GM12875 (cell line): ENCODE data around the gene DRD1.
A peak's percentile ranks its signal among the peaks of the same experiment; 100 is the strongest.

Experiments
- H3K4me3 ChIP-seq: one replicate; pipeline ENCODE4 v1.5.1; 2011; ENCODE audit warnings: low read depth, low read length, control low read depth
- CTCF ChIP-seq: IDR thresholded peaks from 2 replicates; pipeline ENCODE4 v1.5.1; 2011; ENCODE audit warnings: low read depth, mild to moderate bottlenecking, control low read depth, inconsistent platforms, low read length, moderate library complexity, borderline replicate concordance; ENCODE audit not compliant: insufficient read depth

The DRD1 gene

GRCh38 chr5:175478008-175478383 lies 34.0 kb upstream of the DRD1 start:
- H3K4me3 ChIP-seq = peak overlapping the region; percentile 93
- TF ChIP-seq CTCF = no peak

GRCh38 chr5:175477440-175477839 lies 33.5 kb upstream of the DRD1 start:
- no peak for TF ChIP-seq CTCF
- H3K4me3 ChIP-seq = no peak overlapping the region

GRCh38 chr5:175475248-175475647 lies 31.3 kb upstream of the DRD1 start:
- no peak overlapping the region for H3K4me3 ChIP-seq
- TF ChIP-seq CTCF = no peak

- TF ChIP-seq CTCF = no peak
- no peak overlapping the region for H3K4me3 ChIP-seq
Measured at GRCh38 chr5:175472378-175472777, 28.4 kb upstream of the DRD1 start.

- no peak overlapping the region for H3K4me3 ChIP-seq
- TF ChIP-seq CTCF = no peak
Measured at GRCh38 chr5:175471628-175472027, 27.6 kb upstream of the DRD1 start.

- TF ChIP-seq CTCF = no peak
- no peak overlapping the region for H3K4me3 ChIP-seq
Measured at GRCh38 chr5:175471196-175471595, 27.2 kb upstream of the DRD1 start.

- TF ChIP-seq CTCF = no peak
- no peak overlapping the region for H3K4me3 ChIP-seq
Measured at GRCh38 chr5:175470781-175471180, 26.8 kb upstream of the DRD1 start.
